GM12874 (cell line): ENCODE measurements around the gene GPATCH11.

Source experiments
- TF ChIP-seq, protein P1 (sequence below): IDR thresholded peaks from 2 replicates; pipeline ENCODE4 v1.5.1; 2011; ENCODE audit warnings: low read depth, mild to moderate bottlenecking, control low read depth, low read length, moderate library complexity; ENCODE audit not compliant: insufficient read depth

The GPATCH11 gene

DNA sequence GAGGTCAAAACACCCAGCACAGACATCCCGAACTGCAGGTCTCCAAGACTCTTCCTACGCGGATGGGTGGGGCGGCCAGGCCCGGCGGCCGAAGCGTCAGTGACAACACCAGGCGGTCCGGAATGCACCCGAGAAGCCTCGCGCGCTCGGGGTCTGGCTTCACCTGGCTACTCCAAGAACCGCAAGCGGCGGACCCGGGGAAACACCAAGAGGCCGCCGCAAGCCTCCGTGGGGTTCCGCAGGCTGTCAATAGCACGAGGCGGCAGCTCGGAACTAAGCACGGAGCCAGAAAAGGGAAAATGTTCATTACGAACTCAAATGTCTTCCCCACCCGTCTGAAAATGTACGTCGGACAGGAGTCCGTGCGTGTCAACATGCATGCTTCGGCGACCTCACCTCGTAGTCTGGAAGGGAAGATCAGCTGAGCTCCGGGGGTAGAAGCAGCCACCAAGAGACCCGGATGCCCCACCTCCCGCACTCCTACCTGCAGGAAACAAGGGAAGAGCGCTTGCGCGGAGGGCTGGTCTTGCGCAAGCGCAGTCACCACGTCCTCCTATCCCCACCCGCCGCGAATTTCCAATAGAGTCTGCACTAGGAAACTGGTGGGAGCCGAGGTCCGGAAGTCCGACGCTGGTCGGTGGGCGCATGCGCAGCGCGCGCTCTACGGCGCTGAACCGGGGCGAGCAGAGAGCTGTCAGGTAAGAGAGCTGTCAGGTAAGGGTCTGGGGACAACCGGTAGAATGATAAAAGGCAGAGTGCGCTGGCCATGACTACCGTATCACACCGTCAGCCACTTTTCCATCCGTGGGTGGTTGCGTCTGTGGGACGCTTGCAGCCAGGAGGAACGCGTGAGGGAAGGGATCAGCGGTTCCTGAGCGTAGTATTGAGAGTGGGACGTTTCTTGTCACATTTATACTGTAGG is at the start of gene GPATCH11, which contains the start of gene HEATR5B:
GPATCH11 (plus strand) TSS at position 646 of the 922 bp plus-strand sequence. CDS start 3,864 bp downstream, outside the sequence.
HEATR5B (minus strand) TSS at position 500 of the 922 bp plus-strand sequence. CDS start 958 bp downstream, outside the sequence.
- TF ChIP-seq, protein P1, sequence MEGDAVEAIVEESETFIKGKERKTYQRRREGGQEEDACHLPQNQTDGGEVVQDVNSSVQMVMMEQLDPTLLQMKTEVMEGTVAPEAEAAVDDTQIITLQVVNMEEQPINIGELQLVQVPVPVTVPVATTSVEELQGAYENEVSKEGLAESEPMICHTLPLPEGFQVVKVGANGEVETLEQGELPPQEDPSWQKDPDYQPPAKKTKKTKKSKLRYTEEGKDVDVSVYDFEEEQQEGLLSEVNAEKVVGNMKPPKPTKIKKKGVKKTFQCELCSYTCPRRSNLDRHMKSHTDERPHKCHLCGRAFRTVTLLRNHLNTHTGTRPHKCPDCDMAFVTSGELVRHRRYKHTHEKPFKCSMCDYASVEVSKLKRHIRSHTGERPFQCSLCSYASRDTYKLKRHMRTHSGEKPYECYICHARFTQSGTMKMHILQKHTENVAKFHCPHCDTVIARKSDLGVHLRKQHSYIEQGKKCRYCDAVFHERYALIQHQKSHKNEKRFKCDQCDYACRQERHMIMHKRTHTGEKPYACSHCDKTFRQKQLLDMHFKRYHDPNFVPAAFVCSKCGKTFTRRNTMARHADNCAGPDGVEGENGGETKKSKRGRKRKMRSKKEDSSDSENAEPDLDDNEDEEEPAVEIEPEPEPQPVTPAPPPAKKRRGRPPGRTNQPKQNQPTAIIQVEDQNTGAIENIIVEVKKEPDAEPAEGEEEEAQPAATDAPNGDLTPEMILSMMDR, result no peak

GRCh38 chr2:37037771-37038170 is 46.5 kb upstream of the GPATCH11 start:
- TF ChIP-seq, protein P1, result no peak

DNA sequence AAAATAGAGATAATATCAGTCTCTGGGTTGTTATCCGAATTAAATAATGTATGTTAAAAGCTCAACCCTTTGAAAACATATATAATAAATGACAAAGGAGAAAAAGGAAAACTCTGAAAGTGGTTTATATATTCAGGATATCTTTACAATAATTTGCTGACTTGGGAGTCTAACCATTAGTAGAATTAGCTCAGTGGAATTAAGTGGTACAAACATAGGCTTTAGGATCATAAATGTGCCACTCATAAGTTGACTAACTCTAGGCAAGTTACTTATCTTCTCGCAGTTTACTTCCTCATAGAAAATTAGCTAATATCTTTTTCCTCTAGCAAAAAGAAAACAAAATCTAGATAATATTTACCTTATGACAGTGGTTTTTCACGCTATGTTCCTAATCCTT is 44.7 kb upstream of the GPATCH11 start:
- TF ChIP-seq, protein P1, result no peak

- TF ChIP-seq, protein P1, result no peak
Measured at GRCh38 chr2:37052600-37053332, 31.6 kb upstream of the GPATCH11 start.

- TF ChIP-seq, protein P1, result no peak
Measured at GRCh38 chr2:37059841-37060240, 24.5 kb upstream of the GPATCH11 start.

GRCh38 chr2:37060446-37060845 is 23.9 kb upstream of the GPATCH11 start:
- TF ChIP-seq, protein P1, result no peak
